ENCODE results near the gene LIFR.

DNA sequence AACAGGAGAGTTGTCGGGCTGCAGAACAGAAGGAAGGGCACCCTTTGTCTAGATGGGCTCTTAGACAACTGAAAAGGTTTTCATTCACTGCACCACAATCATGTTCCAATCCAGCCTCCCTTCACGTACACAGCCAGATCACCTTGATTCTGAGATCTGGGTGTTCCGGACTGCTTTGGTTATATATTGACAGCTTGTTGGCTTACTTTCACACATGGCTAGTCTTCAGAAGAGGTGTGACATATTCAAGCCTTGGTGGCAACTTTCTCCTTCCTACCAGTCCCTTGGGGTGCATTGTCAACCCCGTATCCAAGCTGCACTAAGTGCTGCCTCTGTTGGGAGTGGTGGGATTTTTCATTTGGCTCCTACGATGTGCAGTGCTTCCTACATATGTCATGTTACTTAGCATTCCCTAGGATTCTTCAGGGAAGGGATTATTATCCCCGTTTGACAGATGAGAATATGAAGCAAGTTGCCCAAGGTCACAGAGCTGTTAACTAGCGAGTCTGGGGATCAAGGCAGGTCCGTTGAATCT, 100.6 kb downstream of the LIFR start:
- TF ChIP-seq, protein P1, sequence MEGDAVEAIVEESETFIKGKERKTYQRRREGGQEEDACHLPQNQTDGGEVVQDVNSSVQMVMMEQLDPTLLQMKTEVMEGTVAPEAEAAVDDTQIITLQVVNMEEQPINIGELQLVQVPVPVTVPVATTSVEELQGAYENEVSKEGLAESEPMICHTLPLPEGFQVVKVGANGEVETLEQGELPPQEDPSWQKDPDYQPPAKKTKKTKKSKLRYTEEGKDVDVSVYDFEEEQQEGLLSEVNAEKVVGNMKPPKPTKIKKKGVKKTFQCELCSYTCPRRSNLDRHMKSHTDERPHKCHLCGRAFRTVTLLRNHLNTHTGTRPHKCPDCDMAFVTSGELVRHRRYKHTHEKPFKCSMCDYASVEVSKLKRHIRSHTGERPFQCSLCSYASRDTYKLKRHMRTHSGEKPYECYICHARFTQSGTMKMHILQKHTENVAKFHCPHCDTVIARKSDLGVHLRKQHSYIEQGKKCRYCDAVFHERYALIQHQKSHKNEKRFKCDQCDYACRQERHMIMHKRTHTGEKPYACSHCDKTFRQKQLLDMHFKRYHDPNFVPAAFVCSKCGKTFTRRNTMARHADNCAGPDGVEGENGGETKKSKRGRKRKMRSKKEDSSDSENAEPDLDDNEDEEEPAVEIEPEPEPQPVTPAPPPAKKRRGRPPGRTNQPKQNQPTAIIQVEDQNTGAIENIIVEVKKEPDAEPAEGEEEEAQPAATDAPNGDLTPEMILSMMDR (IDR thresholded peaks at IDR 0.05), result no peak
- TF ChIP-seq ZFX (IDR thresholded peaks at IDR 0.05; ENCODE audit: borderline replicate concordance), result no peak

Measured in 22Rv1 (cell line).